A549 (cell line): Measurements from ENCODE around the gene SPG11. TPM values are rescaled to one million over a fixed set of nuclear protein-coding genes. Genes with fewer than 3 reads are reported as not detected.
A peak's percentile ranks its signal among the peaks of the same experiment; 100 is the strongest.
"Not testable (repeated sequence)": the region's sequence is repeated elsewhere in the genome, so short reads cannot be mapped to it uniquely, and the experiment has no call there.

ENCODE experiments used
- ATAC-seq, 2 experiments: fragments of 200-7000 bp in 1 of 2; fragments of >200 bp in 1 of 2; cut with Nextera tagmentation in 1 of 2; cut with Tn5 transposase in 1 of 2; 3 replicates each; pipeline versions ENCODE4 v1.8.0 to v1.9.1; 2018 to 2020; ENCODE audit warnings: mild to moderate bottlenecking in 1 of 2, moderate library complexity in 1 of 2
- CTCF ChIA-PET: fragments of 300-600 bp; sonication (Branson Sonifier 250); formaldehyde crosslinking; extraction: SDS; loops from one replicate; lab custom pipeline; 2021; ENCODE audit warnings: antibody characterized with exemption, inconsistent platforms; lab: Yijun Ruan, JAX
- POLR2A ChIA-PET: fragments of 350-600 bp; formaldehyde crosslinking; extraction: SDS; loops from one replicate; lab custom pipeline; 2021; ENCODE audit warnings: antibody characterized with exemption, inconsistent platforms; lab: Yijun Ruan, JAX
- DNase-seq, 2 experiments: peaks; one replicate each; pipeline versions ENCODE4 v3.0.0 to v3.0.0-alpha.2; 2011 to 2016; ENCODE audit warnings: low read depth in 1 of 2, low spot score in 1 of 2
- FAIRE-seq: peaks from 2 replicates; lab custom pipeline; 2011; peaks lifted over from hg19 to GRCh38; lab: Jason Lieb, UNC
- H3K27ac ChIP-seq, 2 experiments: fragments of >200 bp; sonication (Bioruptor Twin); formaldehyde crosslinking; 3 replicates each; pipeline ENCODE4 v1.5.1; 2016 to 2017
- H3K4me1 ChIP-seq: fragments of >200 bp; sonication (Bioruptor Twin); formaldehyde crosslinking; 3 replicates; pipeline ENCODE4 v1.6.1; 2016
- H3K4me2 ChIP-seq: fragments of >200 bp; sonication (Bioruptor Twin); formaldehyde crosslinking; 3 replicates; pipeline ENCODE4 v1.6.1; 2016
- H3K4me3 ChIP-seq: fragments of >200 bp; sonication (Bioruptor Twin); formaldehyde crosslinking; 3 replicates; pipeline ENCODE4 v1.5.1; 2016
- H3K9me3 ChIP-seq: fragments of >200 bp; sonication (Bioruptor Twin); formaldehyde crosslinking; 3 replicates; pipeline ENCODE4 v1.6.1; 2016
- ATOH8 ChIP-seq: fragments of 250-450 bp; sonication (Bioruptor Pico); IDR thresholded peaks from 2 replicates; pipeline ENCODE4 v1.5.0; 2020; ENCODE audit warnings: low read depth, mild to moderate bottlenecking, moderate library complexity
- CBX2 ChIP-seq: fragments of 200-600 bp; sonication (generic); IDR thresholded peaks from 2 replicates; pipeline ENCODE4 v1.6.1; 2016; ENCODE audit warnings: low read depth, mild to moderate bottlenecking, borderline replicate concordance
- CBX8 ChIP-seq: fragments of 200-600 bp; sonication (generic); IDR thresholded peaks from 2 replicates; pipeline ENCODE4 v1.6.1; 2016
- CHD2 ChIP-seq: fragments of 150-350 bp; IDR thresholded peaks from 2 replicates; pipeline ENCODE4 v1.6.1; 2014; ENCODE audit warnings: low read length; ENCODE audit not compliant: partially characterized antibody
- CHD4 ChIP-seq: fragments of 200-600 bp; sonication (generic); IDR thresholded peaks from 2 replicates; pipeline ENCODE4 v1.6.1; 2016; ENCODE audit warnings: antibody characterized with exemption, mild to moderate bottlenecking, borderline replicate concordance
- E2F6 ChIP-seq: IDR thresholded peaks from 2 replicates; pipeline ENCODE4 v1.6.1; 2012; ENCODE audit warnings: low read depth, borderline replicate concordance
- EP300 ChIP-seq, 2 experiments: fragments of >200 bp; sonication (Bioruptor Twin); formaldehyde crosslinking; IDR thresholded peaks; 2 replicates in 1 of 2; 3 replicates in 1 of 2; pipeline ENCODE4 v1.6.1; 2016 to 2017
- ESRRA ChIP-seq: fragments of 150-350 bp; IDR thresholded peaks from 2 replicates; pipeline ENCODE4 v1.6.1; 2014; ENCODE audit warnings: mild to moderate bottlenecking, low read length, borderline replicate concordance
- HDAC2 ChIP-seq: fragments of 200-600 bp; sonication (generic); IDR thresholded peaks from 2 replicates; pipeline ENCODE4 v1.6.1; 2016
- HEYL ChIP-seq: fragments of 250-450 bp; sonication (Bioruptor Pico); IDR thresholded peaks from 2 replicates; pipeline ENCODE4 v1.8.0; 2021; ENCODE audit warnings: mild to moderate bottlenecking, moderate library complexity
- HOXA7 ChIP-seq: fragments of 250-450 bp; sonication (Bioruptor Pico); IDR thresholded peaks from 2 replicates; pipeline ENCODE4 v1.5.0; 2020; ENCODE audit warnings: mild to moderate bottlenecking, moderate library complexity
- HOXB5 ChIP-seq: fragments of 250-450 bp; sonication (Bioruptor Pico); IDR thresholded peaks from 2 replicates; pipeline ENCODE4 v1.5.0; 2020; ENCODE audit warnings: mild to moderate bottlenecking, moderate library complexity
- MAFK ChIP-seq: fragments of 450-650 bp; IDR thresholded peaks from 2 replicates; pipeline ENCODE4 v1.6.1; 2014; ENCODE audit not compliant: partially characterized antibody
- NPAS2 ChIP-seq: fragments of 250-450 bp; sonication (Bioruptor Pico); IDR thresholded peaks from 2 replicates; pipeline ENCODE4 v1.8.0; 2022; ENCODE audit warnings: mild to moderate bottlenecking, moderate library complexity, borderline replicate concordance
- PBX3 ChIP-seq: IDR thresholded peaks from 2 replicates; pipeline ENCODE4 v1.6.1; 2012
- POLR2AphosphoS2 ChIP-seq: conservative IDR thresholded peaks from 2 replicates; pipeline ENCODE4 v1.6.1; 2012; ENCODE audit warnings: low read length, improper control_type of control experiment, inconsistent platforms
- RAD21 ChIP-seq, 2 experiments: fragments of >200 bp in 1 of 2; sonication (Bioruptor Twin) in 1 of 2; formaldehyde crosslinking in 1 of 2; IDR thresholded peaks in 1 of 2; conservative IDR thresholded peaks in 1 of 2; 2 replicates in 1 of 2; 3 replicates in 1 of 2; pipeline ENCODE4 v1.6.1; 2012 to 2018; ENCODE audit warnings: inconsistent platforms in 1 of 2
- TFCP2L1 ChIP-seq: fragments of 250-450 bp; sonication (Bioruptor Pico); IDR thresholded peaks from 2 replicates; pipeline ENCODE4 v1.5.0; 2021; ENCODE audit warnings: mild to moderate bottlenecking
- ZC3H11A ChIP-seq: fragments of 450-650 bp; IDR thresholded peaks from 2 replicates; pipeline ENCODE4 v1.6.1; 2014; ENCODE audit warnings: antibody characterized with exemption, mild to moderate bottlenecking
- WGBS: methylation state at CpG from one replicate; pipeline ENCODE4 v1.1.6; 2017; ENCODE audit errors: missing lambda C conversion rate; 5-methylcytosine and 5-hydroxymethylcytosine counted together
- polyA plus RNA-seq, 4 experiments: library from polyadenylated mRNA; depleted of rRNA in 3 of 4; stranded (reverse); fragments of >200 nt; fragmentation: RNase III in 1 of 4; extraction: RNeasy Plus Mini Kit Qiagen cat#74134 plus additional on column Dnase treatment in 1 of 4; gene quantifications; 2 replicates in 3 of 4; 3 replicates in 1 of 4; pipeline ENCODE4 v1.2.3, GENCODE V29; 2011 to 2017
- TF ChIP-seq, protein P1 (sequence below): fragments of 250-450 bp; sonication (Bioruptor Pico); IDR thresholded peaks from 2 replicates; pipeline ENCODE4 v1.5.0; 2021; ENCODE audit warnings: mild to moderate bottlenecking, moderate library complexity, borderline replicate concordance

The SPG11 gene
- polyA plus RNA-seq, 2 of the 4 experiments (the other 2 are of a cell fraction) = 7.6 to 26.9 TPM

GRCh38 chr15:44565387-44566154 lies 97.9 kb downstream of the SPG11 start:
- H3K4me2 ChIP-seq = no peak overlapping the region
- ATAC-seq = no peak
- peak in 1 of 2 experiments; percentile 11 for DNase-seq
- peaks cover 13% of the 10 kb centered on the region for H3K9me3 ChIP-seq
- H3K4me3 ChIP-seq = no peak overlapping the region
- WGBS = 98% methylated on average over 6 of the region's 8 CpGs
- H3K27ac ChIP-seq = no peak overlapping the region
- H3K4me1 ChIP-seq = no peaks in the 10 kb centered on the region
- CTCF ChIA-PET = no interaction called here
- POLR2A ChIA-PET = no interaction called here
- TF ChIP-seq ATOH8 (no peak), CBX2 (no peak), NPAS2 (no peak), EP300 (IDR thresholded peaks at IDR 0.05) (no peak), HOXB5 (no peak), HEYL (CRISPR knock-in tag) (no peak), RAD21 (conservative IDR thresholded peaks at IDR 0.05 in 1 of 2, IDR thresholded peaks at IDR 0.05 in 1 of 2) (no peak), PBX3 (no peak), CBX8 (no peak), E2F6 (no peak), POLR2AphosphoS2 (no peak), TFCP2L1 (CRISPR knock-in tag) (no peak), ZC3H11A (no peak)
- TF ChIP-seq, protein P1, sequence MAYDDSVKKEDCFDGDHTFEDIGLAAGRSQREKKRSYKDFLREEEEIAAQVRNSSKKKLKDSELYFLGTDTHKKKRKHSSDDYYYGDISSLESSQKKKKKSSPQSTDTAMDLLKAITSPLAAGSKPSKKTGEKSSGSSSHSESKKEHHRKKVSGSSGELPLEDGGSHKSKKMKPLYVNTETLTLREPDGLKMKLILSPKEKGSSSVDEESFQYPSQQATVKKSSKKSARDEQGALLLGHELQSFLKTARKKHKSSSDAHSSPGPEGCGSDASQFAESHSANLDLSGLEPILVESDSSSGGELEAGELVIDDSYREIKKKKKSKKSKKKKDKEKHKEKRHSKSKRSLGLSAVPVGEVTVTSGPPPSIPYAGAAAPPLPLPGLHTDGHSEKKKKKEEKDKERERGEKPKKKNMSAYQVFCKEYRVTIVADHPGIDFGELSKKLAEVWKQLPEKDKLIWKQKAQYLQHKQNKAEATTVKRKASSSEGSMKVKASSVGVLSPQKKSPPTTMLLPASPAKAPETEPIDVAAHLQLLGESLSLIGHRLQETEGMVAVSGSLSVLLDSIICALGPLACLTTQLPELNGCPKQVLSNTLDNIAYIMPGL = no peak
- no peak for FAIRE-seq

- CTCF ChIA-PET = interaction anchor here (2.4 kb wide), 1 partner anchor 11 kb away, joined by 8 read pairs; no protein-coding TSS in a partner anchor
Observed at GRCh38 chr15:44560926-44561325, 102.5 kb downstream of the SPG11 start.

GRCh38 chr15:44554934-44555723 lies 108.3 kb downstream of the SPG11 start:
- Histone ChIP-seq H3K4me1 (0 out of 3 replicates have a peak, but pooled peaks cover 1% of the 10 kb centered on the region), H3K4me2 (no peak overlapping the region), H3K9me3 (no peaks in the 10 kb centered on the region), H3K27ac (no peak overlapping the region), H3K4me3 (no peak overlapping the region)
- 99% methylated on average over 4 of the region's 4 CpGs for WGBS
- FAIRE-seq (no peak), ATAC-seq (no peak), DNase-seq (no peak)
- CTCF ChIA-PET = interaction anchor here (2.2 kb wide), 1 partner anchor 9 kb away, joined by 11 read pairs; no protein-coding TSS in a partner anchor
- TF ChIP-seq ESRRA (no peak), MAFK (no peak), HOXA7 (CRISPR knock-in tag) (no peak), HDAC2 (no peak), CHD4 (no peak), CHD2 (no peak)
- POLR2A ChIA-PET = no interaction called here

More at GRCh38 chr15:44560926-44561325, 102.5 kb downstream of the SPG11 start:
- H3K4me1 ChIP-seq, H3K27ac ChIP-seq, H3K4me3 ChIP-seq, H3K4me2 ChIP-seq, FAIRE-seq, POLR2A ChIA-PET, DNase-seq, ATAC-seq: not testable (repeated sequence)
- H3K9me3 ChIP-seq = peaks cover 13% of the 10 kb centered on the region
